Head of caudate nucleus (tissue), 42 donors: ENCODE results near the gene REN.
A peak's percentile ranks its signal among the peaks of the same experiment; 100 is the strongest.

Experiments used
- DNase-seq, 42 donors: peaks; one replicate each; pipeline versions ENCODE4 v3.0.0 to v3.0.0-alpha.2; 2020 to 2021; ENCODE audit warnings: mixed read lengths in 7 of 42
- intact Hi-C: fragments of 100-400 bp; cut with DNase I; formaldehyde crosslinking; loops from one replicate; pipeline ENCODE4 v1.15.0; 2022

Gene REN

GRCh38 chr1:204162494-204163074 lies 3.6 kb downstream of the REN start:
- DNase-seq, result peak; percentile 48 to 92 (median 85)

GRCh38 chr1:204161609-204162493 lies 4.3 kb downstream of the REN start:
- DNase-seq, result no peak
- intact Hi-C loops, result loop anchor here (5.0 kb wide), 1 partner anchor 200 kb away; no protein-coding TSS in a partner anchor

More at GRCh38 chr1:204162494-204163074, 3.6 kb downstream of the REN start:
- intact Hi-C loops, result loop anchor here (5.0 kb wide), 1 partner anchor 200 kb away; no protein-coding TSS in a partner anchor

- DNase-seq, result peak in 2 of 42 donors; percentile 41 to 44
- intact Hi-C loops, result no loop called here
Observed at GRCh38 chr1:204157962-204158361, 8.2 kb downstream of the REN start.

- no peak for DNase-seq
- intact Hi-C loops, result no loop called here
Observed at GRCh38 chr1:204155881-204156280, 10.3 kb downstream of the REN start.

GRCh38 chr1:204154568-204155255 lies 11.4 kb downstream of the REN start:
- intact Hi-C loops, result no loop called here
- no peak for DNase-seq

GRCh38 chr1:204153667-204154066 lies 12.5 kb downstream of the REN start:
- DNase-seq, result no peak
- intact Hi-C loops, result no loop called here

GRCh38 chr1:204152310-204153044 lies 13.7 kb downstream of the REN start:
- DNase-seq, result no peak
- intact Hi-C loops, result no loop called here

GRCh38 chr1:204151552-204152309 lies 14.4 kb downstream of the REN start, which contains the start of gene ETNK2:
Gene ETNK2 (minus strand): TSS chr1:204152044. CDS start chr1:204151852, 192 bp downstream.
- intact Hi-C loops, result no loop called here
- DNase-seq, result peak in 29 of 42 donors; percentile 27 to 78 (median 54)

- intact Hi-C loops, result no loop called here
- peak in 37 of 42 donors; percentile 32 to 84 (median 61) for DNase-seq
Observed at GRCh38 chr1:204150702-204151551, 15.2 kb downstream of the REN start.

- no peak for DNase-seq
- intact Hi-C loops, result no loop called here
Observed at GRCh38 chr1:204149635-204150565, 16.2 kb downstream of the REN start.

GRCh38 chr1:204149107-204149506 lies 17.0 kb downstream of the REN start:
- intact Hi-C loops, result no loop called here

GRCh38 chr1:204147406-204148383 lies 18.4 kb downstream of the REN start:
- peak in 12 of 42 donors; percentile 36 to 63 (median 54) for DNase-seq
- intact Hi-C loops, result no loop called here

More at GRCh38 chr1:204149107-204149506, 17.0 kb downstream of the REN start:
- DNase-seq, result no peak

GRCh38 chr1:204146965-204147364 lies 19.2 kb downstream of the REN start:
- intact Hi-C loops, result no loop called here
- DNase-seq, result no peak

- intact Hi-C loops, result no loop called here
- no peak for DNase-seq
Observed at GRCh38 chr1:204146309-204146708, 19.8 kb downstream of the REN start.

GRCh38 chr1:204145033-204145504 lies 21.1 kb downstream of the REN start:
- intact Hi-C loops, result no loop called here
- no peak for DNase-seq
